Smooth muscle cell of the brain vasculature (primary cell): Measurements from ENCODE around the gene KCNK17.
"Not testable (repeated sequence)": the region's sequence is repeated elsewhere in the genome, so short reads cannot be mapped to it uniquely, and the experiment has no call there.

Source experiments
- DNase-seq: peaks from one replicate; pipeline ENCODE4 v3.0.0-alpha.2; 2012; ENCODE audit warnings: low read depth, low spot score

Gene KCNK17

GRCh38 chr6:39302669-39303424 is 11.4 kb downstream of the KCNK17 start:
- DNase-seq = peak; percentile 10

- no peak for DNase-seq
Measured at GRCh38 chr6:39302011-39302410, 12.2 kb downstream of the KCNK17 start.

- no peak for DNase-seq
Measured at GRCh38 chr6:39301606-39302005, 12.6 kb downstream of the KCNK17 start.

GRCh38 chr6:39300739-39301138 is 13.5 kb downstream of the KCNK17 start:
- no peak for DNase-seq

- DNase-seq = no peak
Measured at GRCh38 chr6:39298061-39298460, 16.2 kb downstream of the KCNK17 start.

- no peak for DNase-seq
Measured at GRCh38 chr6:39296745-39297640, 17.2 kb downstream of the KCNK17 start.

GRCh38 chr6:39295611-39296011 is 18.6 kb downstream of the KCNK17 start:
- DNase-seq = no peak

GRCh38 chr6:39294899-39295298 is 19.3 kb downstream of the KCNK17 start:
- DNase-seq = no peak

GRCh38 chr6:39294133-39294532 is 20.1 kb downstream of the KCNK17 start:
- DNase-seq = no peak

GRCh38 chr6:39292637-39293036 is 21.6 kb downstream of the KCNK17 start:
- no peak for DNase-seq

GRCh38 chr6:39289490-39289889 is 24.7 kb downstream of the KCNK17 start:
- no peak for DNase-seq

- DNase-seq = no peak
Measured at GRCh38 chr6:39287601-39288000, 26.6 kb downstream of the KCNK17 start.

- DNase-seq = not testable (repeated sequence)
Measured at GRCh38 chr6:39286596-39286995, 27.6 kb downstream of the KCNK17 start.

- no peak for DNase-seq
Measured at GRCh38 chr6:39282774-39283173, 31.4 kb downstream of the KCNK17 start.

- no peak for DNase-seq
Measured at GRCh38 chr6:39281312-39281980, 32.8 kb downstream of the KCNK17 start.

- DNase-seq = no peak
Measured at GRCh38 chr6:39280247-39280731, 33.9 kb downstream of the KCNK17 start.

- no peak for DNase-seq
Measured at GRCh38 chr6:39279539-39279938, 34.7 kb downstream of the KCNK17 start.

GRCh38 chr6:39276379-39276995 is 37.7 kb downstream of the KCNK17 start:
- no peak for DNase-seq

- no peak for DNase-seq
Measured at GRCh38 chr6:39274903-39275302, 39.3 kb downstream of the KCNK17 start.

- DNase-seq = no peak
Measured at GRCh38 chr6:39274471-39274870, 39.7 kb downstream of the KCNK17 start.

- DNase-seq = no peak
Measured at GRCh38 chr6:39273406-39273821, 40.8 kb downstream of the KCNK17 start.

- no peak for DNase-seq
Measured at GRCh38 chr6:39269961-39270360, 44.3 kb downstream of the KCNK17 start.
